HEK293T (cell line): ENCODE results near the gene IL25.

ENCODE experiments used
- CTCF ChIA-PET: fragments of 350-600 bp; formaldehyde crosslinking; extraction: SDS; loops from one replicate; lab custom pipeline; 2021; ENCODE audit warnings: antibody characterized with exemption, inconsistent platforms; lab: Yijun Ruan, JAX
- POLR2A ChIA-PET: fragments of 350-600 bp; formaldehyde crosslinking; extraction: SDS; loops from one replicate; lab custom pipeline; 2020; ENCODE audit warnings: antibody characterized with exemption, inconsistent platforms; lab: Yijun Ruan, JAX
- DNase-seq: peaks from one replicate; pipeline ENCODE4 v3.0.0; 2012; ENCODE audit warnings: mixed read lengths; ENCODE audit errors: extremely low spot score
- ARNT ChIP-seq: fragments of 450-650 bp; IDR thresholded peaks from 2 replicates; pipeline ENCODE4 v1.6.1; 2017; ENCODE audit warnings: mild to moderate bottlenecking
- BHLHE40 ChIP-seq: fragments of 450-650 bp; IDR thresholded peaks from 2 replicates; pipeline ENCODE4 v1.6.1; 2016; ENCODE audit warnings: mild to moderate bottlenecking, moderate library complexity, borderline replicate concordance
- CTBP1 ChIP-seq: fragments of 450-650 bp; IDR thresholded peaks from 2 replicates; pipeline ENCODE4 v1.6.1; 2016; ENCODE audit warnings: borderline replicate concordance
- ELF4 ChIP-seq: fragments of 450-650 bp; IDR thresholded peaks from 2 replicates; pipeline ENCODE4 v1.6.1; 2017; ENCODE audit warnings: antibody characterized with exemption
- FOXA1 ChIP-seq: fragments of 450-650 bp; IDR thresholded peaks from 2 replicates; pipeline ENCODE4 v1.6.1; 2016; ENCODE audit warnings: mild to moderate bottlenecking
- FOXK2 ChIP-seq: fragments of 450-650 bp; IDR thresholded peaks from 2 replicates; pipeline ENCODE4 v1.6.1; 2016; ENCODE audit warnings: mild to moderate bottlenecking
- FOXM1 ChIP-seq: fragments of 450-650 bp; IDR thresholded peaks from 2 replicates; pipeline ENCODE4 v1.6.1; 2017; ENCODE audit warnings: mild to moderate bottlenecking, borderline replicate concordance
- HDGF ChIP-seq: fragments of 450-650 bp; IDR thresholded peaks from 2 replicates; pipeline ENCODE4 v1.6.1; 2017; ENCODE audit warnings: antibody characterized with exemption, borderline replicate concordance
- L3MBTL2 ChIP-seq: fragments of 450-650 bp; conservative IDR thresholded peaks from 2 replicates; pipeline ENCODE4 v1.6.1; 2016; ENCODE audit warnings: mild to moderate bottlenecking
- LEF1 ChIP-seq: fragments of 450-650 bp; IDR thresholded peaks from 2 replicates; pipeline ENCODE4 v1.6.1; 2017; ENCODE audit warnings: mild to moderate bottlenecking, borderline replicate concordance
- NFRKB ChIP-seq: fragments of 450-650 bp; IDR thresholded peaks from 2 replicates; pipeline ENCODE4 v1.6.1; 2016; ENCODE audit warnings: mild to moderate bottlenecking, moderate library complexity
- SP1 ChIP-seq: fragments of 450-650 bp; IDR thresholded peaks from 2 replicates; pipeline ENCODE4 v1.6.1; 2017
- SUZ12 ChIP-seq: fragments of 450-650 bp; IDR thresholded peaks from 2 replicates; pipeline ENCODE4 v1.6.1; 2016; ENCODE audit warnings: mild to moderate bottlenecking
- TARDBP ChIP-seq: fragments of 450-650 bp; IDR thresholded peaks from 2 replicates; pipeline ENCODE4 v1.6.1; 2016
- ZNF384 ChIP-seq: fragments of 450-650 bp; IDR thresholded peaks from 2 replicates; pipeline ENCODE4 v1.6.1; 2016
- TF ChIP-seq, protein P1 (sequence below): fragments of 450-650 bp; IDR thresholded peaks from 2 replicates; pipeline ENCODE4 v1.6.1; 2016

The IL25 gene

GRCh38 chr14:23407516-23408306 lies 35.1 kb downstream of the IL25 start, which contains the start of gene MYH6:
TSS of gene MYH6 (minus strand) at chr14:23408273. CDS start at chr14:23407223, 1,050 bp downstream.
- CTCF ChIA-PET: no interaction called here
- TF ChIP-seq L3MBTL2 (no peak), ELF4 (no peak), BHLHE40 (no peak), FOXA1 (no peak), TARDBP (no peak), FOXK2 (no peak), ZNF384 (no peak), FOXM1 (no peak), SUZ12 (no peak), HDGF (no peak), NFRKB (no peak), SP1 (no peak), ARNT (no peak), LEF1 (no peak), CTBP1 (no peak)
- TF ChIP-seq, protein P1, sequence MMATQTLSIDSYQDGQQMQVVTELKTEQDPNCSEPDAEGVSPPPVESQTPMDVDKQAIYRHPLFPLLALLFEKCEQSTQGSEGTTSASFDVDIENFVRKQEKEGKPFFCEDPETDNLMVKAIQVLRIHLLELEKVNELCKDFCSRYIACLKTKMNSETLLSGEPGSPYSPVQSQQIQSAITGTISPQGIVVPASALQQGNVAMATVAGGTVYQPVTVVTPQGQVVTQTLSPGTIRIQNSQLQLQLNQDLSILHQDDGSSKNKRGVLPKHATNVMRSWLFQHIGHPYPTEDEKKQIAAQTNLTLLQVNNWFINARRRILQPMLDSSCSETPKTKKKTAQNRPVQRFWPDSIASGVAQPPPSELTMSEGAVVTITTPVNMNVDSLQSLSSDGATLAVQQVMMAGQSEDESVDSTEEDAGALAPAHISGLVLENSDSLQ: no peak
- no peak for DNase-seq
- POLR2A ChIA-PET: no interaction called here

DNA sequence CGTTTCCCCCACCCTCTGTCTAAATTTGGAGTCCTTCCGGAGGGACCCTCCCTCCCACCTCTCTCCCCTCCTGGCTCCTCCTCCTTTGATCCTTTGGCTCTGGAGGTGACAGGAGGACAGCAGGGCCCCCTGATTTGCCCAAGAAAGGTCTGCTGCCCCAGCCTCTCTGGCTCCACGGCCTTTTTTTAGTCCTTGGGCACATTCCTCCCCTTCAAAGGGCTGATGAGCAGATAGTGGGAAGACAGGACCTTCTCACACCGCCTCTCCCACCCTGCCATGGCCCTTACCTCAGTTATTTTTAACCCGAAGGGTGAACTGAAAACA lies 35.7 kb downstream of the IL25 start:
- DNase-seq: no peak
- CTCF ChIA-PET: no interaction called here
- POLR2A ChIA-PET: no interaction called here
- no peak for TF ChIP-seq BHLHE40
- TF ChIP-seq, protein P1: no peak
- TF ChIP-seq FOXA1: no peak
- TF ChIP-seq CTBP1: no peak
- TF ChIP-seq TARDBP: no peak
- no peak for TF ChIP-seq HDGF
- TF ChIP-seq ZNF384: no peak
- TF ChIP-seq NFRKB: no peak
- no peak for TF ChIP-seq LEF1
- TF ChIP-seq FOXM1: no peak
- TF ChIP-seq SUZ12: no peak
- no peak for TF ChIP-seq FOXK2
- TF ChIP-seq ARNT: no peak

DNA sequence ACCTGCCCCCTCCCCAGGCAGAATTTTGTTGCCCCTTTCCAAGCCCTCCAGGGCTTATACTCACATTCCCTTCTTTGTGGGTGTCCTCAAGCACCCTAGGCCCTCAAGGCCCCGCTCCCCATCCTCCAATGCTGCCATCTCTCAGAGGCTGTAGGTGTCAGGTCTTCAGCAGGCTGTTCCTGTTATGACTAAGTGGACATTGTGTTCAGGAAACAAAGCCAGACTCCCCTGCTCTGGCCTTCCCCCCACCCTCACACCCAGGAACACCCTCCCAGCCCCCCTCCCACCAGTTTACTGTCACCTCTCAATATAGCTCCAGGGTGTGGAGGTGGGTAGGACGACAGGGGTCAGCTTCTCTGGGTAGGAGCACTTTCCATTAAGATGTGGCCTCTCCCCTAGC lies 36.9 kb downstream of the IL25 start:
- no peak for DNase-seq
- POLR2A ChIA-PET: interaction anchor here (0.6 kb wide), 1 partner anchor 146 kb away, joined by 3 read pairs; no protein-coding TSS in a partner anchor
- CTCF ChIA-PET: no interaction called here
- TF ChIP-seq TARDBP (no peak), ZNF384 (no peak), L3MBTL2 (no peak), FOXA1 (no peak), ARNT (no peak), SP1 (no peak), NFRKB (no peak), LEF1 (no peak), HDGF (no peak), FOXK2 (no peak), BHLHE40 (no peak), ELF4 (no peak), CTBP1 (no peak), FOXM1 (no peak), SUZ12 (no peak)
- TF ChIP-seq, protein P1: no peak

GRCh38 chr14:23409966-23410635 lies 37.5 kb downstream of the IL25 start:
- no peak for DNase-seq
- TF ChIP-seq SP1: no peak
- TF ChIP-seq ELF4: no peak
- no peak for TF ChIP-seq BHLHE40
- no peak for TF ChIP-seq L3MBTL2
- TF ChIP-seq FOXA1: no peak
- TF ChIP-seq HDGF: no peak
- CTCF ChIA-PET: no interaction called here
- POLR2A ChIA-PET: no interaction called here

- no peak for DNase-seq
- ChIA-PET CTCF (no interaction called here), POLR2A (no interaction called here)
- TF ChIP-seq FOXA1 (no peak), ELF4 (no peak), ZNF384 (no peak), HDGF (no peak), SUZ12 (no peak), FOXK2 (no peak), L3MBTL2 (no peak), LEF1 (no peak), BHLHE40 (no peak), ARNT (no peak), TARDBP (no peak), SP1 (no peak), FOXM1 (no peak), CTBP1 (no peak), NFRKB (no peak)
- TF ChIP-seq, protein P1: no peak
Measured at GRCh38 chr14:23411563-23412525, 39.2 kb downstream of the IL25 start.
